Left ventricle myocardium inferior (tissue), 1 donor: ENCODE results near the gene GRIN2A. TPM values are rescaled to one million over a fixed set of nuclear protein-coding genes. Genes with fewer than 3 reads are reported as not detected.

ENCODE experiments used
- DNase-seq: peaks from one replicate; pipeline ENCODE4 v3.0.0-alpha.2; 2020
- H3K27ac ChIP-seq: fragments of 200-600 bp; replicated peaks from 2 replicates; pipeline ENCODE4 v1.8.0; 2021
- H3K27me3 ChIP-seq: fragments of 200-600 bp; 2 replicates; pipeline ENCODE4 v1.8.0; 2021; ENCODE audit warnings: low read depth
- H3K36me3 ChIP-seq: fragments of 200-600 bp; 2 replicates; pipeline ENCODE4 v1.8.0; 2021
- H3K4me1 ChIP-seq: fragments of 200-600 bp; 2 replicates; pipeline ENCODE4 v1.8.0; 2021
- H3K4me3 ChIP-seq: fragments of 200-600 bp; 2 replicates; pipeline ENCODE4 v1.8.0; 2021; ENCODE audit warnings: mild to moderate bottlenecking, moderate library complexity
- H3K9me3 ChIP-seq: fragments of 200-600 bp; replicated peaks from 2 replicates; pipeline ENCODE4 v1.8.0; 2021
- CTCF ChIP-seq: fragments of 200-600 bp; IDR thresholded peaks from 2 replicates; pipeline ENCODE4 v1.8.0; 2021; ENCODE audit warnings: antibody characterized with exemption, mild to moderate bottlenecking, borderline replicate concordance
- intact Hi-C: fragments of 100-400 bp; cut with micrococcal nuclease; formaldehyde crosslinking; loops from one replicate; pipeline ENCODE4 v1.11.0; 2022
- total RNA-seq: library from RNA; stranded (reverse); fragmentation: NEBNext Ultra II Directional; extraction: Animal tissue kit (Norgen Biotek cat#: 25700); gene quantifications from one replicate; pipeline ENCODE4 v1.2.1, GENCODE V29; 2021
- donor health status: DM: no; HTN: yes; CAD: no; lungs with severe emphysema.

GRIN2A gene
- total RNA-seq, 1 donor from 2014 or later: 2.4 TPM

- intact Hi-C loops: no loop called here
- no peak for DNase-seq
- Histone ChIP-seq H3K4me1 (no peaks in the 10 kb centered on the region), H3K27ac (no peak overlapping the region), H3K9me3 (no peaks in the 10 kb centered on the region), H3K4me3 (no peak overlapping the region), H3K36me3 (no peaks in the 10 kb centered on the region), H3K27me3 (peaks cover 6% of the 10 kb centered on the region)
- TF ChIP-seq CTCF: no peak
Observed at GRCh38 chr16:9703731-9704130, 478.5 kb downstream of the GRIN2A start.

Other genes starting within 250 kb of the GRIN2A start
- 53.6 TPM for gene ATF7IP2, start 203.6 kb upstream of the GRIN2A start, total RNA-seq